LHCN-M2 (cell line): Measurements from ENCODE around the gene BPIFA2. TPM values are rescaled to one million over a fixed set of nuclear protein-coding genes. Genes with fewer than 3 reads are reported as not detected.
"Not testable (repeated sequence)": the region's sequence is repeated elsewhere in the genome, so short reads cannot be mapped to it uniquely, and the experiment has no call there.

Source experiments
- DNase-seq: peaks from one replicate; pipeline ENCODE4 v3.0.0-alpha.2; 2012; ENCODE audit warnings: low read depth
- polyA plus RNA-seq: library from polyadenylated mRNA; unstranded; fragments of >200 nt; gene quantifications from one replicate; pipeline ENCODE4 v1.2.1, GENCODE V29; 2012; ENCODE audit warnings: missing spikeins
- total RNA-seq: library from RNA; depleted of rRNA; stranded (reverse); fragments of >200 nt; gene quantifications from 2 replicates; pipeline ENCODE4 v1.2.3, GENCODE V29; 2014; rRNA removed

Gene BPIFA2
- total RNA-seq: not detected in 2 replicates
- polyA plus RNA-seq: not detected

- DNase-seq: no peak
Measured at GRCh38 chr20:33167859-33168258, at the start of gene BPIFA2. BPIFA2 (plus strand) TSS chr20:33168159; CDS start chr20:33169146, 987 bp downstream.

GRCh38 chr20:33119725-33120720 is 47.9 kb upstream of the BPIFA2 start:
- no peak for DNase-seq

GRCh38 chr20:33120934-33121333 is 47.0 kb upstream of the BPIFA2 start:
- no peak for DNase-seq

- DNase-seq: not testable (repeated sequence)
Measured at GRCh38 chr20:33122297-33122696, 45.7 kb upstream of the BPIFA2 start.

GRCh38 chr20:33124261-33124660 is 43.7 kb upstream of the BPIFA2 start:
- DNase-seq: no peak

- no peak for DNase-seq
Measured at GRCh38 chr20:33124994-33125393, 43.0 kb upstream of the BPIFA2 start.

- no peak for DNase-seq
Measured at GRCh38 chr20:33125983-33126382, 42.0 kb upstream of the BPIFA2 start.

- DNase-seq: no peak
Measured at GRCh38 chr20:33127422-33128097, 40.4 kb upstream of the BPIFA2 start.

- DNase-seq: peak; percentile 48
Measured at GRCh38 chr20:33130568-33131061, 37.3 kb upstream of the BPIFA2 start.

- no peak for DNase-seq
Measured at GRCh38 chr20:33131949-33132473, 35.9 kb upstream of the BPIFA2 start.

- DNase-seq: no peak
Measured at GRCh38 chr20:33132513-33133372, 35.2 kb upstream of the BPIFA2 start.

- DNase-seq: no peak
Measured at GRCh38 chr20:33133373-33133941, 34.5 kb upstream of the BPIFA2 start.

- no peak for DNase-seq
Measured at GRCh38 chr20:33137195-33137594, 30.8 kb upstream of the BPIFA2 start.

- no peak for DNase-seq
Measured at GRCh38 chr20:33139467-33139866, 28.5 kb upstream of the BPIFA2 start.

GRCh38 chr20:33145521-33145920 is 22.4 kb upstream of the BPIFA2 start:
- DNase-seq: no peak

- DNase-seq: no peak
Measured at GRCh38 chr20:33147299-33147698, 20.7 kb upstream of the BPIFA2 start.

GRCh38 chr20:33148040-33148439 is 19.9 kb upstream of the BPIFA2 start:
- no peak for DNase-seq

- DNase-seq: no peak
Measured at GRCh38 chr20:33154252-33154651, 13.7 kb upstream of the BPIFA2 start.

GRCh38 chr20:33158637-33159385 is 9.1 kb upstream of the BPIFA2 start:
- no peak for DNase-seq

- no peak for DNase-seq
Measured at GRCh38 chr20:33159713-33160112, 8.2 kb upstream of the BPIFA2 start.
